Measurements from ENCODE around the gene DLGAP4.

The DLGAP4 gene

GRCh38 chr20:36305602-36306551, at the start of gene DLGAP4:
Gene DLGAP4 (plus strand): TSS chr20:36306339. CDS start chr20:36431718, 125,379 bp downstream.
- peak; percentile 9 for DNase-seq

GRCh38 chr20:36259177-36260061, 46.7 kb upstream of the DLGAP4 start:
- DNase-seq: no peak

- DNase-seq: no peak
Measured at GRCh38 chr20:36260316-36260715, 45.8 kb upstream of the DLGAP4 start.

GRCh38 chr20:36261389-36262105, 44.6 kb upstream of the DLGAP4 start:
- no peak for DNase-seq

- no peak for DNase-seq
Measured at GRCh38 chr20:36262440-36262839, 43.7 kb upstream of the DLGAP4 start.

GRCh38 chr20:36264426-36265246, 41.5 kb upstream of the DLGAP4 start:
- no peak for DNase-seq

GRCh38 chr20:36266189-36266588, 40.0 kb upstream of the DLGAP4 start:
- DNase-seq: no peak

- no peak for DNase-seq
Measured at GRCh38 chr20:36267605-36268381, 38.3 kb upstream of the DLGAP4 start.

- DNase-seq: no peak
Measured at GRCh38 chr20:36268440-36269342, 37.4 kb upstream of the DLGAP4 start.

- no peak for DNase-seq
Measured at GRCh38 chr20:36269507-36269906, 36.6 kb upstream of the DLGAP4 start.

GRCh38 chr20:36270744-36271638, 35.1 kb upstream of the DLGAP4 start:
- DNase-seq: no peak

- DNase-seq: no peak
Measured at GRCh38 chr20:36271639-36272546, 34.2 kb upstream of the DLGAP4 start.

- DNase-seq: no peak
Measured at GRCh38 chr20:36272547-36273220, 33.5 kb upstream of the DLGAP4 start.

GRCh38 chr20:36273414-36274180, 32.5 kb upstream of the DLGAP4 start:
- DNase-seq: no peak

- DNase-seq: no peak
Measured at GRCh38 chr20:36274181-36274841, 31.8 kb upstream of the DLGAP4 start.

- no peak for DNase-seq
Measured at GRCh38 chr20:36275011-36275410, 31.1 kb upstream of the DLGAP4 start.
